DND-41 (cell line): Measurements from ENCODE around the gene DIAPH3.

Experiments used
- EZH2 ChIP-seq: IDR thresholded peaks from 3 replicates; pipeline ENCODE4 v1.6.1; 2012; ENCODE audit warnings: borderline replicate concordance, low read depth, mild to moderate bottlenecking, moderate library complexity, low read length, inconsistent platforms; ENCODE audit not compliant: severe bottlenecking
- TF ChIP-seq, protein P1 (sequence below): IDR thresholded peaks from 2 replicates; pipeline ENCODE4 v1.5.1; 2012; ENCODE audit warnings: borderline replicate concordance, low read length, moderate library complexity, mild to moderate bottlenecking; ENCODE audit not compliant: poor library complexity, severe bottlenecking; ENCODE audit errors: extremely low read depth

DNA sequence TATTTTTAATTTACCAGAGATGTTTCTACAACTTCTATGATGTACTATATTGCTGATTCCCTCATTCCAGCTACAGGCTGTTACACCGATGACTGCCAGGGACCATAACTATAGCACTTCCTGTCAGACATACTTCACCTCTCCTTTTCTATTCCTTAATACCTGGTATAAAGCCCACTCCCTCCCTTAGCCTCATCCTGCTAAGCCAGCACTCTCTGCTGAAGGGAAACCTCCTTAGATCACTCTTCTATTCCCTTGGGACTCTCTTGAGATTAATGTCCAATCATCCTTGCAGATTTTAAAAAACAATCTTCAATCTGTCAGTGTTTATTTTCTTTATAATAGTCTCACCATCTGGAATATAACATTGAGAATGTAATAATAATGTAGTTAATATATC, 127.9 kb downstream of the DIAPH3 start:
- TF ChIP-seq, protein P1, sequence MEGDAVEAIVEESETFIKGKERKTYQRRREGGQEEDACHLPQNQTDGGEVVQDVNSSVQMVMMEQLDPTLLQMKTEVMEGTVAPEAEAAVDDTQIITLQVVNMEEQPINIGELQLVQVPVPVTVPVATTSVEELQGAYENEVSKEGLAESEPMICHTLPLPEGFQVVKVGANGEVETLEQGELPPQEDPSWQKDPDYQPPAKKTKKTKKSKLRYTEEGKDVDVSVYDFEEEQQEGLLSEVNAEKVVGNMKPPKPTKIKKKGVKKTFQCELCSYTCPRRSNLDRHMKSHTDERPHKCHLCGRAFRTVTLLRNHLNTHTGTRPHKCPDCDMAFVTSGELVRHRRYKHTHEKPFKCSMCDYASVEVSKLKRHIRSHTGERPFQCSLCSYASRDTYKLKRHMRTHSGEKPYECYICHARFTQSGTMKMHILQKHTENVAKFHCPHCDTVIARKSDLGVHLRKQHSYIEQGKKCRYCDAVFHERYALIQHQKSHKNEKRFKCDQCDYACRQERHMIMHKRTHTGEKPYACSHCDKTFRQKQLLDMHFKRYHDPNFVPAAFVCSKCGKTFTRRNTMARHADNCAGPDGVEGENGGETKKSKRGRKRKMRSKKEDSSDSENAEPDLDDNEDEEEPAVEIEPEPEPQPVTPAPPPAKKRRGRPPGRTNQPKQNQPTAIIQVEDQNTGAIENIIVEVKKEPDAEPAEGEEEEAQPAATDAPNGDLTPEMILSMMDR, result no peak
- TF ChIP-seq EZH2, result no peak
